Activated CD8-positive, alpha-beta memory T cell treated with anti-CD3 and anti-CD28 coated beads, Interleukin-2, amount 50 U/mL, for 1 hour (primary cell): ENCODE results near the gene BLOC1S3.

Source experiments
- DNase-seq: peaks from one replicate; pipeline ENCODE4 v3.0.0-alpha.2; 2020; ENCODE audit errors: extremely low read depth

BLOC1S3 gene

GRCh38 chr19:45146251-45146650, 32.3 kb upstream of the BLOC1S3 start:
- no peak for DNase-seq

- no peak for DNase-seq
Observed at GRCh38 chr19:45146741-45147205, 31.8 kb upstream of the BLOC1S3 start.

- no peak for DNase-seq
Observed at GRCh38 chr19:45147835-45148676, 30.5 kb upstream of the BLOC1S3 start.

DNA sequence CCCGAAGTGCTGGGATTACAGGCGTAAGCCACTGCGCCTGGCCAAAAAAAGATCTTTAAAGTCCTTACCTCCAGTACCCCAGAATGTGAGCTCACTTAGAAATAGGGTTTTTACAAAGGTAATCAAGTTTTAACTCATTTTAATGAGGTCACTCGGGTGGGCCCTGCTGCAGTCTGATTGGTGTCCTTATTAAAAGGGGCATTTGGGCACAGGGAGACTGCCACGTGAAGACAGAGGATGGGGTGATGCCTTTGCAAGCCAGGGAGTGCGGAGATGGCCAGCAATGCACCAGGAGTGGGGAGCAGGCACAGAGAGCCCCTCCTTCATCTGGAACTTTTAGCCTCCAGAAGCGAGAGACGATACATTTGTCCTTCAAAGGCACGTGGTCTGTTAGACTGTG, 29.5 kb upstream of the BLOC1S3 start:
- DNase-seq: no peak

DNA sequence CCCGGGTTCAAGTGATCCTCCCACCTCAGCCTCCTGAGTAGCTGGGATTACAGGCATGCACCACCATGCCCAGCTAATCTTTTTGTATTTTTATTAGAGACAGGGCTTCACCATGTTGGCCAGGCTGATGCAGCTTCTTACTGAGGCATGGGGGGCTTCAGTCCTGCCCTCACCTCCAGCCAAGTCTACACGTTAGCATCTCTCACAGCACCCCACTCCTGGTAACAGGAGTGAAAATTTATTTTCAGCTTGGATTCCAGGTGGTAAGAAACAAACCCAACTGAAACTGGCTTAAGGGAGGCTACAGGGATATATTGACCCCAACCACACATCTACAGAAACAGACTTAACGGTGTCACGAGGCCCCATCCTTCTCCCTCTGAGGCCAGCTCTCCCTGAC, 28.4 kb upstream of the BLOC1S3 start:
- DNase-seq: no peak

DNA sequence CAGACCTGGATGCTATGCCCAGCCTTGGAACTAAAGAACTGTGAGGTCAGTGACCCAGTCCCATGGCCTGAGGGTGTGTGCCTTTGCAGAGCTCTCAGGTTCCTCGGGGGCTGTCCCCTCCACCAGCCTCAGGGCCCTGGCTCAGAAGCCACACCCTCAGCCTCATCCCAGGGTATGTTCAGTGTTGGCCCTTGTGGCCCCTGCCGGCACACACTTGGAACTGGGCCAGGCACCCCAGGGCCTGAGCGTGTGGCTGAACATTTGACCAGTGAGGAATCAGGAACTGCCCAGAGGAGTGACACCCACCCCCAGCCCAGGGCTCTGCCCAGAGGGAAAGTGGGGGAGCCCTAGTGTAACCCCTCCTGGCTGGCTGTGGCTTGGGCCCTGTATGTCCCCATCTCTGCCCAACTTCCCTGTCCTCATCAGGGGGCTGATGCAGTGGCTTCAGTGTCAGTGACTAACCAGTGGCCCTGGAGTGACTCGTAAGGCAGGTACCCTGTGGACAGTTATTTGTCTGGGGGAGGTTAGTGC, 27.8 kb upstream of the BLOC1S3 start:
- DNase-seq: no peak

GRCh38 chr19:45151320-45151719, 27.3 kb upstream of the BLOC1S3 start:
- DNase-seq: no peak

DNA sequence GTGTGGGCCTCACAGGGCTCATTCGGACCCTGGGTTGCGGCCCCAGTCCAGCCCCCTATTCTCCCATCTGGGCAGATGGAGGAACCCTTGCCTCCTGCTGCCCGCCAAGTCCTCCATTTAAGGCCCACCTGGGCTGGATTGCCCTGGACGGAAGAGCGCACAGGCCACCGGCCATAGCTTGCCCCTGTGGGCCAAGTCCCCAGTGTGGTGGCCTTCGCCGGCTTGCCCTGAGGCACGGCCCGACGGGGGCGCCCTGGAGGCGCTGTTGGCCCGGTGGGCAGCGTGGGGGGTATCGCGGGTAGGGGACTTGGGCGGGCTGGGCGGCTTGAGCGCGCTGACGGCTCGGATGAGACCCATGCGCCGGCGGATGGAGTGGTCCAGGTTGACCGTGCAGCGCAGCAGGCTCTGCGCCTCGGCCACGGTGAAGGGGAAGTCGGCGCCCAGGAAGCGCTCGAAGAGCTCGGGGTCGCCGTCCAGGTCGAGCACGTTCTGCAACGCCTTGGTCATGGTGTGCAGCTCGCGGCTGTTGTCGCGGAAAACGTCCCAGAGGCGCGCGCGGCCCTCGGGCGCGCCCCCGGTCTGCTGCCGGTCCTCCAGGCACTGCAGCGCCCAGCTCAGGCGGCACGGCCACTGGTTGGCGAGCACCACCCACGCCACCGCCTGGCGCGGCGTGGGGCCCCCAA, 26.6 kb upstream of the BLOC1S3 start:
- DNase-seq: no peak

GRCh38 chr19:45152504-45153338, 25.9 kb upstream of the BLOC1S3 start:
- DNase-seq: no peak

DNA sequence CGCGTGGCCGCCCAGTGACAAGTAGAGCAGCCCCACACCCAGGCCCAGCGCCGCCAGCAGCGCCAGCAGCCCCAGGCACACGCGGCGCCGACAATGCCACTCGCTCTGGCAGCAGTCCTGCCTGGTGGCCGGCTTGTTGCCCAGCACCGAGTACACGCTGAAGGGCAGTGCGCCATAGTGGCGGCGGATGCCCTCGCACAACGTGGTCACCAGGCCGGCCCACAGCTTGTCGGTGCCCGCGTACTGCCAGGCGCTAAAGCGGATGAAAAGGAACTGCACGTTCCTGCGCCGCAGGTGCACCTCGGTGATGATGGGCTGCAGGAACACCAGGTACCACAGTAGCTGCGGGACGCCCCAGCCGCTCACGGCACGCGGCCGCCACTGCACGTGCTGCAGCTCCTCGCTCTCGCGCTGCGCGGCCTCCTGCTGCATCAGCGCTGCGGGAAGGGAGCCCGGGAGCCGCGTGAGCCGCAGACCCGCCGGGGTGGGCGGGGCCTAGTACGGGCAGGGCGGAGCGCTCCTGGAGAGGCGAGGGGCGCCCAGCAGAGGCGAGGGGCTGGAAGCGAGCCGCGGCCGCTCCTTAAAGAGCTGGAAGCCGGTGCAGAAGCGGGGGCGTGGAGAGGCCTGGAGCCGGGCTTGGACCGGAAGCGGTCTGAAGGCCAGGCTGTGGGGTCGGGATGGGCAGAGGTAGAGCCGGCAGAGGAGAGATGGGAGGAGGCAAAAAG, 25.1 kb upstream of the BLOC1S3 start:
- no peak for DNase-seq

DNA sequence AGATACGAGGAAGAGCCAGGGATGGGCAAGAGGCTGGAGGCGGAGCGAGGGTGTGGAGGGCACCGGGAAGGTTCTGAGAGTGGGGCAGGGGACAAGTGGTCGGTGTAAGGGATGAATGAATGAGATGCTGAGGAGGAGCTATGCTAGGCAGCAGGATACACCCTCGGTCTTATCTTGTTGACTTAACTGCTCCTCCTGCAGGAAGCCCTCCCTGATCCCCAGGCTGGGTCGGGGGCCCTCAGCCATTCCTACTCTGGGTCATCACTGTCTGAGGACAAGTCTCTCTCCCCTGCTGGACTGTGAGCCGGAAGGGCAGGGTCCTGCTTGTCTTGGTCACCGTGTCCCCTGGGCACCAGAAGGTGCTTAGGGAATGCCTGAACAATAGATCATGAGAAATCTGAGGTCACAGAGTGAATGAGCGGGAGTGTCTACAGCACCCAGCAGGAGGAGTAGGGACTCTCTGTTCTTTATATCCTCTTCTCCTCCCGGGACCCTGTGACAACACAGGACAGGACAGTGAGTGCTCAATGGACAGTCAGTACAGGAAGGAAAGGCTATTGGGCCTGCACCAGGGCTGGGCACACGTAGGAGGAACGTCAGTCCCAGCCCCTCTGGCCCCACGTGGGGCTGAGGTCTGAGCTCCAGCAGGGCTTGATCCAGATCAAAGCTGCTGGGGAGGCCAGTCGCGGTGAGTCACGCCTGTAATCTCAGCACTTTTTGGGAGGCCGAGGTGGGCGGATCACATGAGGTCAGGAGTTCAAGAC, 24.3 kb upstream of the BLOC1S3 start:
- no peak for DNase-seq

DNA sequence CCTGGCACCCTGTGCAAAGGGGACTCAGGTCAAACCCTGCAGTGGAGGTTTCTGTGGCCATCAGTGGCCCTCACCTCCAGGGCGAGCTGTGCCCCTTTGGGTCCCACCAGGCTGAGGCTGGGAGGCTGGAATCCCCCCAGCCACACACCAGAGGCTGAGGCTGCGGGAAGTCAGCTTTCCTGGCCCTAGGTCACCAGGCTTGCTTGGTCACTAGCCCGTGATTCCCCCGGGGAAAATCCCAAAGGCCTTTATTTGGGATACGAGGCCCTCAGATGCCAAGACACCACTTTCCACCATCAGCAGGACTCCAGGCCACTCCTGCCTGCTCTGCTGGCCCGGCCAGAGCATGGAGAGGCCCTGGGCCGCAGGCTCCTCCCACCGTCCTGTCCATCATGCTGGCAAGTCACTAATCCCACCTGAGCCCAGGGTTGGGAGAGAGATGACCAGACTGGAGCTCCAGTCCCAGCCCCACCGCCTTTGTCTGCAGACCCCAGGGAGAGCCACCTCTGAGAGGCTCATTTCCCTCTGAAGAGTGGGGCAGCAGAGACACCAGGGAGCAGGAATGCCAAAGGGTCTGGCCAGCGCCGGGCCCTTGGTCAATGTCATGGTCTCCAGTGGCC, 22.5 kb upstream of the BLOC1S3 start:
- no peak for DNase-seq

- DNase-seq: no peak
Observed at GRCh38 chr19:45156751-45157150, 21.8 kb upstream of the BLOC1S3 start.

GRCh38 chr19:45158503-45159209, 19.9 kb upstream of the BLOC1S3 start:
- no peak for DNase-seq

GRCh38 chr19:45159210-45159970, 19.2 kb upstream of the BLOC1S3 start:
- DNase-seq: no peak

DNA sequence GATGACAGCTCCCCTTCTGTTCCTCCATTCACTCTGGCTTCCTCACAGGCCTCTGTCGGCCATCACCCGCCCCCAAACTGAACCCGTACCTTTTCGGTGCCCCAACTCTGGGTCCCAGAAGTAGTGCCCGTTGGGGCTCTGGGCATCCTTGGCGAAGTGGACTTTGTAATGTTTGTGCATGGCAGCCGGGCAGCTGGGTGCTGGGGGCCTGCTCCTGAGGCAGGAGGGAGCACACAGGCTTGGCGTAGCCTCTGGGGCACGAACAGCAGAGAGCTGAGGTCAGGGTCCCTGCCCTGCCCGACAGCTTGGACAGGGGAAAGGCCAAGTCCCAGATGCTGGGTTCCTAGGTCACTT, 18.6 kb upstream of the BLOC1S3 start:
- no peak for DNase-seq

DNA sequence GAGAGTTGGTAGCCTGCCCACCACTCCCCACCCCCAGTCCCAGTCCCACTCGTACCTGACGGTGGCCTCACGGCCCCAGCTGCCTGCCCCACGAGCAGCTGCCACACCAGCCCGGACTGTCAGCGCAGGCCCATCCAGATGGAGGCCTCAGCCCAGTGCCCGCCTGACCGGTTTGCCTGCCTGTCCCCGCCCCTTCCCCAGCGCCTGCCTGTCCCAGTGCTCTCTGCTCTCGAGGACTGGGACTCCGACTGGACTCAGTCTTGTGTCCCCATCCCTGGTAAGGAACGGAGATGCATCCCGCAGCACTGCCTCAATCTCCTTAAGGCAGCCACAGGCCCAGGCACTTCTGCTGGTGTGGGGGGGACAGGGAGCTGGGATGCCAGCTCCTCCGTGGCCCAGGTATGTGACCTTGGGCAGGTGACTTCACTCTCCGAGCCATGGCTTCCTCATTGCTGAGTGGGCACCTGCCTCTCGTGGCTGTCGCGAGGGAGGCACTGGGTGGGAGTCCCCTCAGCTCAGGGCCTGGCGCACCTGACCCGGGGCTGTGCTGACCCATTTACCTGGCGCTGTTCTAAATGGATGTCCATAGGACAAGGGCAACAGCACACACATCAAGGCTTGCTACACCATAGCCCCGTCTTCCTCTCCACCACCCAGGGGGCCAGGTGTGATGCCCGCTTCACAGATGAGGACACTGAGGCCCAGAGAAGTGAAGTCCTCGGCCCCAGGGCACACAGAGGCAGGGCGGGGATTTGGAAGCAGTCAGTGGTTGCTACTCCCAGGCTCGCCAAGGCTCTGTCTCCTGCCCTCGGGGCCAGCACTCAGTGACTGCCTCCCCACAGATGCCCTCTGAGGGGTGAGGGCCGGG, 17.5 kb upstream of the BLOC1S3 start, which contains the start of gene NKPD1:
NKPD1 (minus strand) TSS at position 113 of the 868 bp plus-strand sequence. CDS start 832 bp downstream, outside the sequence.
- no peak for DNase-seq
